ENCODE data around the gene CYP2C9. TPM values are rescaled to one million over a fixed set of nuclear protein-coding genes. Genes with fewer than 3 reads are reported as not detected.

CYP2C9 gene
- total RNA-seq, 1 donor from 2014 or later = not detected

- H3K4me1 Mint-ChIP-seq (ENCODE audit: unreplicated experiment) = peaks cover 9% of the 10 kb centered on the region
- H3K9me3 Mint-ChIP-seq (ENCODE audit: unreplicated experiment) = no peaks in the 10 kb centered on the region
- no peak for TF ChIP-seq CTCF (IDR thresholded peaks at IDR 0.05; ENCODE audit: unreplicated experiment)
- no peaks in the 10 kb centered on the region for H3K27me3 Mint-ChIP-seq (ENCODE audit: unreplicated experiment)
- H3K36me3 Mint-ChIP-seq (ENCODE audit: low read depth, unreplicated experiment) = no peaks in the 10 kb centered on the region
- no peak overlapping the region for H3K27ac Mint-ChIP-seq (ENCODE audit: unreplicated experiment)
- no peak overlapping the region for H3K4me3 Mint-ChIP-seq (ENCODE audit: unreplicated experiment)
- DNase-seq (ENCODE audit: low spot score) = no peak
Measured at GRCh38 chr10:95039281-95039680, 100.8 kb downstream of the CYP2C9 start.

Other genes with a start within 250 kb of the CYP2C9 start
- gene CYP2C19, start 176.0 kb upstream of the CYP2C9 start, total RNA-seq (ENCODE audit: unreplicated experiment) = not detected
- 0.87 TPM for gene CYP2C8, start 130.8 kb downstream of the CYP2C9 start, total RNA-seq (ENCODE audit: unreplicated experiment)